Endodermal cell (in vitro differentiated cells): ENCODE data around the gene CARNS1. TPM values are rescaled to one million over a fixed set of nuclear protein-coding genes. Genes with fewer than 3 reads are reported as not detected.

ENCODE experiments used
- DNase-seq: peaks from one replicate; pipeline ENCODE4 v3.0.0-alpha.2; 2017
- H3K27ac ChIP-seq: 2 replicates; pipeline ENCODE4 v1.5.1; 2013; ENCODE audit warnings: mild to moderate bottlenecking, low read depth, low read length, moderate library complexity
- H3K27me3 ChIP-seq: 2 replicates; pipeline ENCODE4 v1.6.1; 2013; ENCODE audit warnings: mild to moderate bottlenecking, low read length, moderate library complexity; ENCODE audit not compliant: insufficient read depth, control insufficient read depth, poor library complexity, severe bottlenecking
- H3K36me3 ChIP-seq: 2 replicates; pipeline ENCODE4 v1.7.0; 2013; ENCODE audit warnings: mild to moderate bottlenecking, low read length, moderate library complexity; ENCODE audit not compliant: control insufficient read depth, insufficient read depth
- H3K4me1 ChIP-seq: one replicate; pipeline ENCODE4 v1.7.0; 2013; ENCODE audit warnings: low read length; ENCODE audit not compliant: control insufficient read depth, insufficient read depth
- H3K4me3 ChIP-seq: 2 replicates; pipeline ENCODE4 v1.5.1; 2013; ENCODE audit warnings: mild to moderate bottlenecking, low read length, moderate library complexity
- H3K9ac ChIP-seq: 2 replicates; pipeline ENCODE4 v1.6.1; 2013; ENCODE audit warnings: mild to moderate bottlenecking, low read length, moderate library complexity; ENCODE audit not compliant: poor library complexity, severe bottlenecking; ENCODE audit errors: extremely low read depth
- H3K9me3 ChIP-seq: 2 replicates; pipeline ENCODE4 v1.6.1; 2013; ENCODE audit warnings: mild to moderate bottlenecking, low read length, moderate library complexity; ENCODE audit not compliant: control insufficient read depth
- H3K27ac Mint-ChIP-seq: 2 replicates; pipeline ENCODE4 v1.8.0; 2020; ENCODE audit warnings: mixed read lengths
- H3K27me3 Mint-ChIP-seq: 2 replicates; pipeline ENCODE4 v1.8.0; 2021; ENCODE audit warnings: mild to moderate bottlenecking, mixed read lengths; ENCODE audit not compliant: insufficient read depth
- H3K36me3 Mint-ChIP-seq: 2 replicates; pipeline ENCODE4 v1.8.0; 2020; ENCODE audit warnings: low read depth, mixed read lengths
- H3K4me1 Mint-ChIP-seq: 2 replicates; pipeline ENCODE4 v1.8.0; 2020; ENCODE audit warnings: mixed read lengths
- H3K4me3 Mint-ChIP-seq: 2 replicates; pipeline ENCODE4 v1.8.0; 2020; ENCODE audit warnings: mild to moderate bottlenecking, moderate library complexity, mixed read lengths
- H3K9me3 Mint-ChIP-seq: 2 replicates; pipeline ENCODE4 v1.8.0; 2020; ENCODE audit warnings: mild to moderate bottlenecking, mixed read lengths
- WGBS, 2 experiments: methylation state at CpG; one replicate each; pipeline versions ENCODE4 v1.1.5 to v1.1.7; 2013; ENCODE audit warnings: missing lambda C conversion rate in 2 of 2, mixed read lengths in 1 of 2; ENCODE audit not compliant: insufficient coverage in 1 of 2, insufficient read length in 1 of 2; 5-methylcytosine and 5-hydroxymethylcytosine counted together
- total RNA-seq, 2 donors: library from RNA; stranded (reverse); fragmentation: NEBNext Ultra II Directional in 1 of 2; extraction: Animal tissue kit (Norgen Biotek cat#: 25700) in 1 of 2; gene quantifications; 2 replicates in 1 of 2; 3 replicates in 1 of 2; pipeline ENCODE4 v1.2.1, GENCODE V29; 2021
- TF ChIP-seq, protein P1 (sequence below): fragments of 200-600 bp; sonication (generic); conservative IDR thresholded peaks from 2 replicates; pipeline ENCODE4 v1.5.0; 2021; ENCODE audit warnings: antibody characterized with exemption, mild to moderate bottlenecking

CARNS1 gene
- total RNA-seq, 2 donors from 2014 or later = 1.6 to 2.2 TPM

DNA sequence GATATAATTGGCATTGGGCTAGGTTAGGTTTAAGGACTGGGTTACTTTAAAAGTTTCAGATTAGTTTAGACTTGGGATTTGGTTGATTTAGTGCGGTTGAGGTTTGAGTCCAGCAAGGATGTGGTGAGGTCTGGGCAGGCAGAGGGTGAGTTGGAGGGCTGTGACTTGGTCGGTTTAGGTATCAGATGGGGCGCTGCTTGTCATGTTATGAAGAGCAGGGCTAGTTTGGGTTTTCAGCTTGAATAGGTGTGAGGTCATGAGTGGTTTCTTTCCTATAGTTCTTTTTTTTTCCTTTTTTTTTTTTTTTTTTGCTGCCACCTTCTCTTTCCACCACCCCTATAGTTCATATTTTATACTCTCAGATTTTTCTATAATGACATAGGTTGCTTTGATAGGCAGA is 46.9 kb upstream of the CARNS1 start:
- Mint-ChIP-seq H3K4me1 (peaks cover 28% of the 10 kb centered on the region), H3K27me3 (peaks cover 34% of the 10 kb centered on the region), H3K9me3 (no peaks in the 10 kb centered on the region), H3K4me3 (no peak overlapping the region), H3K27ac (no peak overlapping the region), H3K36me3 (peaks cover 2% of the 10 kb centered on the region)
- Histone ChIP-seq H3K9me3 (no peaks in the 10 kb centered on the region), H3K4me1 (peaks cover 7% of the 10 kb centered on the region), H3K27me3 (no peaks in the 10 kb centered on the region), H3K4me3 (no peak overlapping the region), H3K36me3 (no peaks in the 10 kb centered on the region), H3K9ac (no peak overlapping the region), H3K27ac (no peak overlapping the region)
- 93 to 100% methylated on average over 1 to 2 of the region's 3 CpGs for WGBS, 2 experiments
- DNase-seq = peak; percentile 22
- TF ChIP-seq, protein P1, sequence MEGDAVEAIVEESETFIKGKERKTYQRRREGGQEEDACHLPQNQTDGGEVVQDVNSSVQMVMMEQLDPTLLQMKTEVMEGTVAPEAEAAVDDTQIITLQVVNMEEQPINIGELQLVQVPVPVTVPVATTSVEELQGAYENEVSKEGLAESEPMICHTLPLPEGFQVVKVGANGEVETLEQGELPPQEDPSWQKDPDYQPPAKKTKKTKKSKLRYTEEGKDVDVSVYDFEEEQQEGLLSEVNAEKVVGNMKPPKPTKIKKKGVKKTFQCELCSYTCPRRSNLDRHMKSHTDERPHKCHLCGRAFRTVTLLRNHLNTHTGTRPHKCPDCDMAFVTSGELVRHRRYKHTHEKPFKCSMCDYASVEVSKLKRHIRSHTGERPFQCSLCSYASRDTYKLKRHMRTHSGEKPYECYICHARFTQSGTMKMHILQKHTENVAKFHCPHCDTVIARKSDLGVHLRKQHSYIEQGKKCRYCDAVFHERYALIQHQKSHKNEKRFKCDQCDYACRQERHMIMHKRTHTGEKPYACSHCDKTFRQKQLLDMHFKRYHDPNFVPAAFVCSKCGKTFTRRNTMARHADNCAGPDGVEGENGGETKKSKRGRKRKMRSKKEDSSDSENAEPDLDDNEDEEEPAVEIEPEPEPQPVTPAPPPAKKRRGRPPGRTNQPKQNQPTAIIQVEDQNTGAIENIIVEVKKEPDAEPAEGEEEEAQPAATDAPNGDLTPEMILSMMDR = no peak

DNA sequence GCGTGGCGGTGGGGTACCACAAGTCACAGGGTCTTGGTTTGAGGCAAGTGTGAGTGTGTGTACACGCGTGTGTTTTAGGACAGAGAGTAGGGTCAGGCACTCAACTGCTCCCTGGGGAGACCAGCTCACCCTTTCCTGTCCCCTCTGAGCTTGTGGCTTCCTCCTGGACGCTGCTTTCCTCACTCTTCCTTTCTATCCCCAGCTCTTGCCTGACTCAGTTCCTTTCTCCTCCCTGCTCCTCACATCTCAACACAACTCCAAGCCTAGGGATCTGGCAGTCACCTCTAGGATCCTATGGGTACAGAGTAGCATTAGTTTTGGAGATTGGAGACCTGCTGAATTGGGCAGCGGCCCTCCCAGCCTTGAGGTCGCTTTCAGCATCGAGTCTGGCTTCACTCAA is 46.2 kb upstream of the CARNS1 start:
- peaks cover 31% of the 10 kb centered on the region for H3K4me1 Mint-ChIP-seq
- H3K9me3 Mint-ChIP-seq = no peaks in the 10 kb centered on the region
- Histone ChIP-seq H3K4me3 (no peak overlapping the region), H3K27me3 (no peaks in the 10 kb centered on the region), H3K36me3 (no peaks in the 10 kb centered on the region), H3K9ac (no peak overlapping the region), H3K4me1 (peaks cover 8% of the 10 kb centered on the region), H3K9me3 (no peaks in the 10 kb centered on the region), H3K27ac (no peak overlapping the region)
- TF ChIP-seq, protein P1 = no peak
- peaks cover 2% of the 10 kb centered on the region for H3K36me3 Mint-ChIP-seq
- DNase-seq = no peak
- no peak overlapping the region for H3K4me3 Mint-ChIP-seq
- H3K27ac Mint-ChIP-seq = no peak overlapping the region
- WGBS, 2 experiments = 93 to 96% methylated on average over 8 of the region's 8 CpGs
- peaks cover 38% of the 10 kb centered on the region for H3K27me3 Mint-ChIP-seq

DNA sequence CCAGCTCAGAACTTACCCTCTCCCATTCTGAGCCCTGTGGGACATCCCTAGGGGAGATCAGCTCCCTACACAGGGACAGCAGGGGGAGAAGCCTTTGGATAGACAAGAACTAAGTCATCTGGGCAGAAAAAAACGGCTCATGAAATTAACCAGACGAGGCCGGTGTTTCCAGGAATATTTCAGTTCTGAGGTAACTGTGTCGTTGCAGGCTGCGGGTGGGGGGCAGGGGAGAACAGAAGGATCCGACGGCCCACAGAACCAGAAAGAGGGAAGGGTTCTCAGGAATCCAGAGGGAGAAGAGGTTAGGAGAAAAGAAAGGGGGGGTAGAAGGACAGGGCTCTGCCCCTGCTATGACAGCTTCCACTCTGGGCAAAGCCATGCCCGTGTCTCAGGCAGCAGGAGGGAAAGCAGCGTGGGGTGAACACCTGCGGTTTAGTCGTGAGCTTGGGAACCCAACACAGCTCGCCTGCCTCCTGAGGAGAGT is 45.6 kb upstream of the CARNS1 start:
- H3K4me1 ChIP-seq = peaks cover 13% of the 10 kb centered on the region
- H3K4me3 Mint-ChIP-seq = peak overlapping the region; percentile 9
- peaks cover 43% of the 10 kb centered on the region for H3K27me3 Mint-ChIP-seq
- no peak overlapping the region for H3K27ac Mint-ChIP-seq
- H3K9ac ChIP-seq = no peak overlapping the region
- no peaks in the 10 kb centered on the region for H3K9me3 ChIP-seq
- DNase-seq = no peak
- H3K4me1 Mint-ChIP-seq = peaks cover 37% of the 10 kb centered on the region
- WGBS, 2 experiments = 76 to 77% methylated on average over 11 to 12 of the region's 12 CpGs
- H3K36me3 Mint-ChIP-seq = no peaks in the 10 kb centered on the region
- H3K27me3 ChIP-seq = no peaks in the 10 kb centered on the region
- H3K27ac ChIP-seq = no peak overlapping the region
- H3K36me3 ChIP-seq = no peaks in the 10 kb centered on the region
- no peaks in the 10 kb centered on the region for H3K9me3 Mint-ChIP-seq
- TF ChIP-seq, protein P1 = no peak
- H3K4me3 ChIP-seq = no peak overlapping the region
